Loucy (cell line): ENCODE results near the gene SIGLEC15.

Experiments
- H2AFZ ChIP-seq: fragments of 200-600 bp; sonication (generic); 2 replicates; pipeline ENCODE4 v1.6.0; 2016; ENCODE audit warnings: antibody characterized with exemption, mild to moderate bottlenecking, low read length, moderate library complexity
- H3F3A ChIP-seq: fragments of 200-600 bp; 2 replicates; pipeline ENCODE4 v1.6.0; 2016; ENCODE audit warnings: antibody characterized with exemption, low read depth, mild to moderate bottlenecking
- H3K27me3 ChIP-seq: fragments of 200-600 bp; sonication (generic); 2 replicates; pipeline ENCODE4 v1.6.1; 2014; ENCODE audit warnings: low read length, mild to moderate bottlenecking; ENCODE audit not compliant: insufficient read depth, poor library complexity, severe bottlenecking
- H3K36me3 ChIP-seq: fragments of 200-600 bp; sonication (generic); 2 replicates; pipeline ENCODE4 v1.6.1; 2016; ENCODE audit warnings: low read length; ENCODE audit not compliant: insufficient read depth
- H3K4me1 ChIP-seq: fragments of 200-600 bp; sonication (generic); 2 replicates; pipeline ENCODE4 v1.5.1; 2014; ENCODE audit warnings: low read length, mild to moderate bottlenecking; ENCODE audit not compliant: insufficient read depth, poor library complexity, severe bottlenecking
- H3K4me2 ChIP-seq: fragments of 200-600 bp; sonication (generic); 2 replicates; pipeline ENCODE4 v1.6.0; 2014; ENCODE audit warnings: antibody characterized with exemption, low read length, low read depth, mild to moderate bottlenecking; ENCODE audit not compliant: poor library complexity, severe bottlenecking
- H3K4me3 ChIP-seq: fragments of 200-600 bp; sonication (generic); 2 replicates; pipeline ENCODE4 v1.5.1; 2014; ENCODE audit warnings: low read length, mild to moderate bottlenecking, mixed read lengths; ENCODE audit not compliant: poor library complexity, severe bottlenecking
- H3K79me2 ChIP-seq: fragments of 200-600 bp; sonication (generic); 2 replicates; pipeline ENCODE4 v1.6.1; 2014; ENCODE audit warnings: low read length; ENCODE audit not compliant: insufficient read depth
- H3K9ac ChIP-seq: fragments of 200-600 bp; sonication (generic); 2 replicates; pipeline ENCODE4 v1.6.0; 2014; ENCODE audit warnings: mild to moderate bottlenecking, low read depth, low read length, moderate library complexity; ENCODE audit not compliant: poor library complexity, severe bottlenecking
- H3K9me2 ChIP-seq: fragments of 200-600 bp; sonication (generic); replicated peaks from 2 replicates; pipeline ENCODE4 v1.6.1; 2016; ENCODE audit warnings: low read depth, low read length, mixed read lengths
- H3K9me3 ChIP-seq: fragments of 200-600 bp; sonication (generic); 2 replicates; pipeline ENCODE4 v1.6.1; 2014; ENCODE audit warnings: mild to moderate bottlenecking, antibody characterized with exemption, low read length, low read depth; ENCODE audit not compliant: insufficient read depth
- H4K20me1 ChIP-seq: fragments of 200-600 bp; sonication (generic); 2 replicates; pipeline ENCODE4 v1.6.0; 2014; ENCODE audit warnings: antibody characterized with exemption, low read length, mild to moderate bottlenecking; ENCODE audit not compliant: insufficient read depth, poor library complexity, severe bottlenecking
- CTCF ChIP-seq: fragments of 200-600 bp; sonication (generic); conservative IDR thresholded peaks from 2 replicates; pipeline ENCODE4 v1.5.1; 2014; ENCODE audit warnings: mild to moderate bottlenecking, antibody characterized with exemption, low read length
- EZH2phosphoT487 ChIP-seq: fragments of 200-600 bp; IDR thresholded peaks from 2 replicates; pipeline ENCODE4 v1.6.1; 2018; ENCODE audit warnings: antibody characterized with exemption, mild to moderate bottlenecking, moderate library complexity, borderline replicate concordance

Gene SIGLEC15

DNA sequence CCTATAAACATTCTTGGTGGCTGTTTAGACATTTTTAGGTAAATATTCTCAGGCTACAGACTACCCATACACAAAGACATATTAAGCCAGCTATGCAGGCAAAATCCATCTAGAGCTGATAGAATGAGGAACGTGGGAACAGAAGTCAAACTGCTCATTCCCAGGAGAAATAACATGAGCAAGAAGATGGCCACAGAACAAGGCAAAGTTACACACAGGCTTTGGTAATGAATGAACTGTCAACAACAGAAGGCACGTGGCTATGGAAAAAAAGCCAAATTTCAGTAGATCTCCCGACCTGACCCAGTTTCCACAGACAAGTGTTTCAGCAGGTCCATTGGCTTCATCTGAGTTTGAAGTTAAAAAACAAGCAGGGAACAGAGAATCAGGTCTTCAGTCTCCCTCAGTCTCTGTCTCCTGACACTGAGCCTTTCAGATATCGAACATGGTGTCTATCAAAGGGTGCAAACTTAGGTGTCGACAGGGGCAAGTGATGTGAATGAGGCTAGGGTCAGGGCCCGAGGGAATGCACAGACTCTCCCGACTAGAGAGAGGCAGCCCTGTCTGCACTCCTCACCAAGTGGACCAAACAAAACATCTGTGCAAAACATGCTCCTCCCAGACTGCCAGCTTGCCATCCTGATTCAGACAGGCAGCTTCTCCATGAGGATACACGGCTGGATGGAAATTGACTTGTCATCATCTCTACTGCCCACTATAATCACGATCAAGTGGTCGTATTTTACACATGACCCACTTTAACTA, 25.9 kb downstream of the SIGLEC15 start:
- H3K36me3 ChIP-seq, result peaks cover 65% of the 10 kb centered on the region

DNA sequence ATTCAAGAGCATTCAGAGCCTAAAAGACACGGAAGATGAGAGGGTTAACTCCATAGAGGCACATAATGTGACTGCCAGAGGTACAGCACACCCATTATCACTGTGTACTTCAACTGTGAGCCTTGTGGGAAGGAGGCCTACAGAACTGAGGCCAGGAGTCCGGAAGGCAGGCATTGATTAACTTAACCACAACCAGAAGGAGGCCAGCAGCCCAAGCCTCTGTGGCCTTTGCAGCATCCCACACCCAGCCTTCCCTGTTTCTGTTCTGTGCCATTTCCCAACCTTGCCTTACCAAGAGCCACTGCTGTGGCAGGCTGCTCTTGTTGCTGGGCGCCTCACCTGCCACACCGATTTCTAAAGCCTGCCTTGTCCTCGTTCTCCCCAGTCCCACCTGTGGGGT, 27.2 kb downstream of the SIGLEC15 start:
- peaks cover 2% of the 10 kb centered on the region for H3K4me1 ChIP-seq
- no peak overlapping the region for H2AFZ ChIP-seq
- no peak overlapping the region for H3K4me3 ChIP-seq
- H3K27me3 ChIP-seq, result no peaks in the 10 kb centered on the region
- H3F3A ChIP-seq, result no peaks in the 10 kb centered on the region
- no peak overlapping the region for H3K9ac ChIP-seq
- H3K79me2 ChIP-seq, result no peaks in the 10 kb centered on the region
- H3K9me3 ChIP-seq, result no peaks in the 10 kb centered on the region
- no peaks in the 10 kb centered on the region for H3K9me2 ChIP-seq
- no peaks in the 10 kb centered on the region for H4K20me1 ChIP-seq
- TF ChIP-seq EZH2phosphoT487, result no peak
- no peak for TF ChIP-seq CTCF
- H3K36me3 ChIP-seq, result peaks cover 75% of the 10 kb centered on the region
- no peak overlapping the region for H3K4me2 ChIP-seq

More for the DNA sequence above, 25.9 kb downstream of the SIGLEC15 start:
- no peaks in the 10 kb centered on the region for H3K27me3 ChIP-seq
- H3K4me3 ChIP-seq, result no peak overlapping the region
- H3K79me2 ChIP-seq, result no peaks in the 10 kb centered on the region
- peaks cover 13% of the 10 kb centered on the region for H3K4me1 ChIP-seq
- no peaks in the 10 kb centered on the region for H3F3A ChIP-seq
- H3K9ac ChIP-seq, result no peak overlapping the region
- H3K4me2 ChIP-seq, result no peak overlapping the region
- H3K9me2 ChIP-seq, result no peaks in the 10 kb centered on the region
- no peaks in the 10 kb centered on the region for H4K20me1 ChIP-seq
- no peaks in the 10 kb centered on the region for H3K9me3 ChIP-seq
- H2AFZ ChIP-seq, result no peak overlapping the region
- TF ChIP-seq EZH2phosphoT487, result no peak
- no peak for TF ChIP-seq CTCF

DNA sequence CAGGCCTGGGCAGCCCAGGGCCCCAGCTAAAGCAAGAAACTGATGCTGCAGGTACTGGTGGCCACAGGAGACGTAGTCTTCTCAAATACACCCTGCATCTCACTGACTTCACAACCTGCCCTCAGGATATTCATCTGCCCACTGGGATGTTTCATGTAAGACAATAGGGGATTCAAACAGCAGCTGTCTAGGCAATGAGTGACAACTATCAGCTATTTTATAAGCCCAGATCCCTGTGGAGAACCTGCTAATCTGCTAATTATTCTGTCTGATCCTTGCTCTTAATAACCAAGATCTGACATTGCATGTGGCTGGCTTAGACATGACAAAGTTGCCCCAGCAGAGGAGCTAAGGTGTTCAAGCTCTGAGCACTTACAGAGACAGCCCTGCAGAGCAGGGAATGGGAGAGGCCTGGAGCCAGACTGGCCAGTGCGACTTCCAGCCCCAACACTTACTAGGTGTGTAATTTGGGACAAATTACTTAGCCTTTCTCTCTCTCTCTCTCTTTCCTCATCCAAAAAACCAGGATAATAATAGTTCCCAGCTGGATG, 28.6 kb downstream of the SIGLEC15 start:
- no peaks in the 10 kb centered on the region for H3K4me1 ChIP-seq
- H3K4me3 ChIP-seq, result no peak overlapping the region
- no peaks in the 10 kb centered on the region for H3K79me2 ChIP-seq
- no peaks in the 10 kb centered on the region for H3F3A ChIP-seq
- H3K4me2 ChIP-seq, result no peak overlapping the region
- H3K9ac ChIP-seq, result no peak overlapping the region
- no peak overlapping the region for H2AFZ ChIP-seq
- no peak for TF ChIP-seq EZH2phosphoT487
- TF ChIP-seq CTCF, result no peak
- no peaks in the 10 kb centered on the region for H3K27me3 ChIP-seq
- H3K9me3 ChIP-seq, result no peaks in the 10 kb centered on the region
- no peaks in the 10 kb centered on the region for H3K9me2 ChIP-seq
- H3K36me3 ChIP-seq, result peaks cover 90% of the 10 kb centered on the region
- H4K20me1 ChIP-seq, result no peaks in the 10 kb centered on the region
